ENCODE results near the gene ZCWPW1. TPM values are rescaled to one million over a fixed set of nuclear protein-coding genes. Genes with fewer than 3 reads are reported as not detected.
A peak's percentile ranks its signal among the peaks of the same experiment; 100 is the strongest.
"Not testable (repeated sequence)": the region's sequence is repeated elsewhere in the genome, so short reads cannot be mapped to it uniquely, and the experiment has no call there.

The ZCWPW1 gene
- total RNA-seq, 2 experiments from 2014 or later: 4.1 to 10.8 TPM

GRCh38 chr7:100384628-100385294 lies 43.7 kb downstream of the ZCWPW1 start:
- no peaks in the 10 kb centered on the region for H3K9me3 ChIP-seq (ENCODE audit: low read length)
- no peak overlapping the region for H3K4me3 ChIP-seq (ENCODE audit: low read depth, low read length, poor library complexity, severe bottlenecking)
- no peaks in the 10 kb centered on the region for H3K79me2 ChIP-seq (ENCODE audit: insufficient read depth, low read depth, low read length)
- intact Hi-C loops (cut with micrococcal nuclease; ENCODE audit: unreplicated experiment): no loop called here
- ChIA-PET CTCF (ENCODE audit: unreplicated experiment) (no interaction called here), POLR2A (interaction anchor here (0.6 to 1.3 kb wide), 3 partner anchors 13 to 287 kb away, joined by 3 to 5 read pairs (median 3); no protein-coding TSS in a partner anchor)
- H2AFZ ChIP-seq (ENCODE audit: low read length): no peak overlapping the region
- peaks cover 15% of the 10 kb centered on the region for H3K4me1 ChIP-seq (ENCODE audit: insufficient read depth, low read length, poor library complexity, severe bottlenecking)
- no peaks in the 10 kb centered on the region for H4K20me1 ChIP-seq (ENCODE audit: insufficient read depth, low read length)
- TF ChIP-seq EZH2phosphoT487 (IDR thresholded peaks at IDR 0.05; ENCODE audit: borderline replicate concordance, low read depth, low read length): no peak
- no peak for TF ChIP-seq CTCF (conservative IDR thresholded peaks at IDR 0.05; ENCODE audit: low read length)
- no TSS peak for BruUV-seq (replicated peaks)
- DNase-seq (ENCODE audit: low spot score): no peak
- no peak overlapping the region for H3K27ac ChIP-seq (ENCODE audit: low read depth, low read length, poor library complexity, severe bottlenecking)
- H3K9me2 ChIP-seq (ENCODE audit: insufficient read depth, low read length): no peaks in the 10 kb centered on the region
- H3K36me3 ChIP-seq (ENCODE audit: insufficient read depth, low read length): no peaks in the 10 kb centered on the region
- peak overlapping the region; percentile 4 for H3K4me2 ChIP-seq (ENCODE audit: low read length)

GRCh38 chr7:100382234-100382853 lies 46.2 kb downstream of the ZCWPW1 start:
- DNase-seq (ENCODE audit: low spot score): peak; percentile 18
- peaks cover 17% of the 10 kb centered on the region for H3K4me1 ChIP-seq (ENCODE audit: insufficient read depth, low read length, poor library complexity, severe bottlenecking)
- H4K20me1 ChIP-seq (ENCODE audit: insufficient read depth, low read length); H3K4me2 ChIP-seq (ENCODE audit: low read length); H3K9me3 ChIP-seq (ENCODE audit: low read length); H3K79me2 ChIP-seq (ENCODE audit: insufficient read depth, low read depth, low read length); BruUV-seq (replicated peaks); H3K4me3 ChIP-seq (ENCODE audit: low read depth, low read length, poor library complexity, severe bottlenecking); H3K27ac ChIP-seq (ENCODE audit: low read depth, low read length, poor library complexity, severe bottlenecking); intact Hi-C loops (cut with micrococcal nuclease; ENCODE audit: unreplicated experiment); H3K9me2 ChIP-seq (ENCODE audit: insufficient read depth, low read length); H2AFZ ChIP-seq (ENCODE audit: low read length); H3K36me3 ChIP-seq (ENCODE audit: insufficient read depth, low read length); CTCF ChIA-PET (ENCODE audit: unreplicated experiment): not testable (repeated sequence)
- POLR2A ChIA-PET: interaction anchor here (0.7 to 0.8 kb wide), 2 partner anchors 11 to 72 kb away, joined by 3 to 4 read pairs; no protein-coding TSS in a partner anchor

- H3K9me3 ChIP-seq (ENCODE audit: low read length); H3K27ac ChIP-seq (ENCODE audit: low read depth, low read length, poor library complexity, severe bottlenecking); H3K36me3 ChIP-seq (ENCODE audit: insufficient read depth, low read length); H3K4me2 ChIP-seq (ENCODE audit: low read length); DNase-seq (ENCODE audit: low spot score); H3K79me2 ChIP-seq (ENCODE audit: insufficient read depth, low read depth, low read length); H3K9me2 ChIP-seq (ENCODE audit: insufficient read depth, low read length); CTCF ChIA-PET (ENCODE audit: unreplicated experiment); BruUV-seq (replicated peaks); H2AFZ ChIP-seq (ENCODE audit: low read length); H3K4me3 ChIP-seq (ENCODE audit: low read depth, low read length, poor library complexity, severe bottlenecking); H4K20me1 ChIP-seq (ENCODE audit: insufficient read depth, low read length); intact Hi-C loops (cut with micrococcal nuclease; ENCODE audit: unreplicated experiment): not testable (repeated sequence)
- POLR2A ChIA-PET: interaction anchor here (0.7 to 0.8 kb wide), 2 partner anchors 12 to 72 kb away, joined by 3 to 4 read pairs; no protein-coding TSS in a partner anchor
- peaks cover 17% of the 10 kb centered on the region for H3K4me1 ChIP-seq (ENCODE audit: insufficient read depth, low read length, poor library complexity, severe bottlenecking)
Measured at GRCh38 chr7:100381531-100382233, 46.8 kb downstream of the ZCWPW1 start.
